Frontal cortex (tissue), 4 donors: ENCODE measurements around the gene SPATC1L. TPM values are rescaled to one million over a fixed set of nuclear protein-coding genes. Genes with fewer than 3 reads are reported as not detected.
"Not testable (repeated sequence)": the region's sequence is repeated elsewhere in the genome, so short reads cannot be mapped to it uniquely, and the experiment has no call there.

Source experiments
- DNase-seq, 2 donors: peaks; one replicate each; pipeline ENCODE4 v3.0.0; 2012; ENCODE audit warnings: low spot score in 2 of 2
- FAIRE-seq: peaks from 2 replicates; lab custom pipeline; 2012; peaks lifted over from hg19 to GRCh38; lab: Jason Lieb, UNC
- total RNA-seq: library from RNA; depleted of rRNA; stranded (reverse); fragments of >200 nt; gene quantifications from one replicate; pipeline ENCODE4 v1.2.3, GENCODE V29; 2014
- donor health status: control.
- donor health status: control.
- donor health status: control.

The SPATC1L gene
- total RNA-seq, 1 donor from 2014 or later, result 4.9 TPM

GRCh38 chr21:46187261-46187660 is 3.0 kb upstream of the SPATC1L start:
- no peak for DNase-seq
- FAIRE-seq, result no peak

DNA sequence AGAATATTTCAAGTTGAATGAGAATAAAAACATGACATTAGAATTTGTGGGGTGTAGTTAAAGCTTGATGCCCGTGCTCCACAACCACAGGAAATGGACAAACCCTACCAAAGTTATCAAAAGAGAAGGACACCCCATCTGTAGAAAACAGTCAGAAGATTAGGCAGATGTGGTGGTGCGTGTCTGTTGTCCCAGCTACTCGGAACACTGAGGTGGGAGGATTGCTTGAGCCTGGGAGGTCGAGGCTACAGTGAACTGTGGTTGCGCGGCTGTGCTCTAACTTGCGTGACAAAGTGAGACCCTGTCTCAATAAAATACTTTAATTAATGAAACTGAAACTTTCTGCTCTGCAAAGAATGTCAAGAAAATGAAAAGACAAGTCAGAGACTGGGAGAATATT is 1.5 kb upstream of the SPATC1L start:
- no peak for FAIRE-seq
- DNase-seq, result no peak

DNA sequence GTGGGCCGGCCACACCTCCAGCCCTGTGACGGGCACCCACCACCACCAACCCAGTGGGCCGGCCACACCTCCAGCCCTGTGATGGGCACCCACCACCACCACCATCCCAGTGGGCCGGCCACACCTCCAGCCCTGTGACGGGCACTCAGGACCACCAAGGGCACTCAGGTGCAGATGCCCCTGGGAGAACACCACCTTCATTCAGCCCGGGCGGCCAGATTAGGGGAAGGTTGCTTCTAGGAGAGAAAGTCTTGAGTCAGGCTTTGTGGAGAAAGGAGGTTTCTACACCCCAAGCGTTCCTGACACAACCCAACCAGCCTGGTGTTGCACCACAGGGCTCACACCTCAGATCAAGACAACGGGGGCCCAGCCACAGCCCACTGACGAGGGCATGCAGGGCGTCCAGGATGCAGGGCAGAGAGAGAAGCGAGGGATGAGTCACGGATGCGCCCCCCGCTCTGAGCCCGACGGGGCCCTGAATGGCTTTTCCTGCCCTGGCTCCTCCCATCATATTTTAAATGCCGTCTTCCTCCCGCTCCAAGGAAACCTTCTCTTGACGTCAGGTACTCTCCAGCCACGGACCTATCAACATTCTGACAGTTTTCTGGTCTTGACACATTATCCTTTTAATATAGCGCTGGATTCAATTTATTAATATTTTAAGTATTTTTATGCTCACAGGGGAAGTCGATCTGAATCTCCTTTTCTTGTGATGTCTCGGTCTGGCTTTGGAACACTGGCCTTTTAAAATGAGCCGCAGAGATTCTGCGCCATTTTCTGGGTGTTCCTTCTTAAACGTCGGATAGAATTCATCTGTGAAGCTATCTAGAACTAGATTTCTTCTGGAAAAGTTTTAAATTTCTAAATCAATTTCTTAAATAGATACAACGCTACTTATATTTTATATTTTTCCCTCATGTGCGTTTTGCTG is 631 bp upstream of the SPATC1L start:
- DNase-seq (peak; percentile 79 to 80), FAIRE-seq (no peak)

DNA sequence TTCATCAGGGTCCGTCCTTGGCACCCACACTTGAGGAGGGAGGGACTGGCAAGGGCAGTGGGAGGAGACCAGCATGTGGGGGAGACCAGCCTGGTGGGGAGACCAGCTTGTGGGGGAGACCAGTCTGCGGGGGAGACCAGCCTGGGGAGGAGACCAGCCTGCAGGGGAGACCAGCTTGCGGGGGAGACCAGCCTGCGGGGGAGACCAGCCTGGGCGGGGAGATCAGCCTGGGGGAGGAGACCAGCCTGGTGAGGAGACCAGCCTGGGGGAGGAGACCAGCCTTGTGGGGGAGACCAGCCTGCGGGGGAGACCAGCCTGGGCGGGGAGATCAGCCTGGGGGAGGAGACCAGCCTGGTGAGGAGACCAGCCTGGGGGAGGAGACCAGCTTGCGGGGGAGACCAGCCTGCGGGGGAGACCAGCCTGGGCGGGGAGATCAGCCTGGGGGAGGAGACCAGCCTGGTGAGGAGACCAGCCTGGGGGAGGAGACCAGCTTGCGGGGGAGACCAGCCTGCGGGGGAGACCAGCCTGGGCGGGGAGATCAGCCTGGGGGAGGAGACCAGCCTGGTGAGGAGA is 836 bp downstream of the SPATC1L start:
- FAIRE-seq, result not testable (repeated sequence)

DNA sequence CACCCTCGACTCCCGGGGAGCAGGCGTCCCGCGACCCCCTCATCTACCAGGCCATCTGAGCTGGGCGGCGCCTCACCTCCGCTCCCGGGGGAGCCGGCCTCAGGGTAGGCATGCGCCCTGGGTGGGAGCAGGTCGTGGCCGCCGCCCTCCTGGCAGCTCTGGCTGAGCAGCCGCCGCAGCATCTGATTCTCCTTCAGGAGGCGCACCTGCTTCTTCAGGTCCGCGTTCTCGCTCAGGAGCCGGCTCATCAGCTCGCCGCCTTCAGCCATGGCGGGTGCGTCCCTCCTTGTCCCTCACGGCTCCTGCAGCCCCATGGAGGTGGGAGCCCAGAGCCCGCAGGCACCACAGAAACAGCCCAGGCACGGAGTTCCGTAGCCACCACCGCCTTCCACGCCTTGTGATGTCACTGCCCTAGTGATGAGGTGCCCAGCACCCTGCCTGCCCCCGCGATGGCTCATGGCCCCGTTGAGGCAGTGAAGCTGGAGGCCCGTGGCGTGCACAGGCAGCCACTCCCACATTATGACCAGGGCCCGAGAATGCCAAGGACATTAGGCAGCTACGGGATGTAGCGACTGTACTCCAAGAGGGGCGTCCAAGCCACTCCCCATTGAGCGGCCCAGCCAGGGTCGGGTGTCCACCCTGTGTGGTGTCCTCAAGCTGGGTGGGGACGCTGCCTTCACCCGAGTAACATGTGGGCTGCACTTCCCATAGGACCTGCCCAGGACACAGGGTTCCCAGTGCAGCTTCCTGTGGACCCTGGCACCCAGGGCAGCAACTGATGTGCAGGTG is 1.5 kb downstream of the SPATC1L start:
- FAIRE-seq (no peak), DNase-seq (no peak)

More for the DNA sequence above, 836 bp downstream of the SPATC1L start:
- DNase-seq, result not testable (repeated sequence)

- FAIRE-seq (no peak), DNase-seq (no peak)
Measured at GRCh38 chr21:46181953-46182547, 2.2 kb downstream of the SPATC1L start.

DNA sequence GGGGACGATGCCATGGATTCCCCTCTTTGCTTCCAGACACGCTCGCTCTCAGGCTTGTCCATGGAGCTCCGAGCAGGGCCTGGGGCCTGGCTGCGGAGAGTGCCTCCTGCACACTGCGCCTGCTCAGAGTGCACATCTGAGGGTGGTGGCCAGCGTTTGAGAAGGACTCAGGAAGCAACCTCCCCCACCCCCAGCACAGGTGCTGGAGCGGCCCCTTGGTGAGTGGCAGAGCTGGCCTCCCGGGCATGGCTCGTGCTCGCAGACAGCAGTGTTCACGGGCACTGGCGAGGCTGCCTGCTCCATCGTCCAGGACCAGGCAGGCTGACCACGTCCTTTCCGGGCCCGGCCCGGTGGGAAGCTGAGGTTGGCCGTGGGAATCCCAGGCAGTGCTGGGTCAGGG is 2.8 kb downstream of the SPATC1L start:
- DNase-seq (no peak), FAIRE-seq (no peak)

- no peak for FAIRE-seq
- DNase-seq, result no peak
Measured at GRCh38 chr21:46180778-46181391, 3.4 kb downstream of the SPATC1L start.

- FAIRE-seq, result no peak
- no peak for DNase-seq
Measured at GRCh38 chr21:46180079-46180722, 4.1 kb downstream of the SPATC1L start.

DNA sequence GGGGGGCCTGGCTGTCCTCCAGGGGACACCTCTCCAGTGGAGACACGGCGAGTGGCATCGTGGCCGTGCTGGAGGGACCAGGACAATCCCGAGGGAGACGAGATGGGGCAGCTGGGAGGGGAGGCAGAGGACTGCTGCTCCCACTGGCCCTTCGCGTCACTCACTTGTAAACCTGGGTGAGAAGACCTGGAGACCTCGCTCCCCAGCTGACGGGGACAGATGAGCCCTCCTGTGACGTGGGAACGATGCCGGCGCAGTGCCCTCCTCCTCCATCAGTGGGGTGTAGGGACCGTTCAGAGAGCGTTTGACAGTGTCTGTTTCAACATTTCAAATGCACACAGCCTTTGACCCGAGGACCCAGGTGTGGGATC is 4.6 kb downstream of the SPATC1L start:
- DNase-seq, result no peak
- FAIRE-seq, result no peak

DNA sequence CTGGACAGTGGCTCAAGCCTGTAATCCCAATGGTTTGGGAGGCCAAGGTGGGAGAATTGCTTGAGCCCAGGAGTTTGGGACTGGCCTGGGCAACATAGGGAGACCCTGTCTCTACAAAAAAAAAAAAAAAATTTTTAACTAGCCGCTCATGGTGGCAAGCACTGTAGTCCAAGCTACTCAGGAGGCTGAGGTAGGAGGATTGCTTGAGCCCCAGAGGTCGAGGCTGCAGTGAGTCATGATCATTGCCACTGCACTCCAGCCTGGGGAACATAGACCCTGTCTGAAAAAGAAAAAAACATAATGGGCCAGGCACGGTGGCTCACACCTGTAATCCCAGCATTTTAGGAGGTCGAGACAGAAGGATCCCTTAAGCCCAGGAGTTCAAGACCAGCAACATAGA is 5.3 kb downstream of the SPATC1L start:
- no peak for DNase-seq
- no peak for FAIRE-seq

DNA sequence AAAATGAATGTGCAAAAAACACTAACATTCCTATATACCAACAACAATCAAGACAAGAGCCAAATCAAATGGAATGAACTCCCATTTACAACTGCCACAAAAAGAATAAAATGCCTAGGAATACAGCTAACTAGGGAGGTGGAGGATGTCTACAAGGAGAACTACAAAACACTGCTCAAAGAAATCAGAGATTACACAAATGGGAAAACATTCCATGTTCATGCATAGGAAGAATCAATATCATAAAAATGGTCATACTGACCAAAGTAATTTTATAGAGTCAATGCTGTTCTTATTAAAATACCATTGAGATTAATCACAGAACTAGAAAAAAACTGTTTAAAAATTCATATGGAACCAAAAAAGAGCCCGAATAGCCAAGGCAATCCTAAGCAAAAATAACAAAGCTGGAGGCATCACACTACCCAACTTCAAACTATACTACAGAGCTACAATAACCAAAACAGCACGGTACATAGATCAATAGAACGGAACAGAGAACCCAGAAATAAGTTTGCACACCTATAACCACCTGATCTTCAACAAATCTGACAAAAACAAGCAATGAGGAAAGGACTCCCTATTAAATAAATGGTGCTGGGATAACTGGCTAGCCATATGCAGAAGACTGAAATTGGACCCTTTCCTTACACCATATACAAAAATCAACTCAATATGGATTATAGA is 7.7 kb downstream of the SPATC1L start:
- not testable (repeated sequence) for DNase-seq, FAIRE-seq

- no peak for FAIRE-seq
- no peak for DNase-seq
Measured at GRCh38 chr21:46173573-46173972, 10.7 kb downstream of the SPATC1L start.

- no peak for FAIRE-seq
- DNase-seq, result no peak
Measured at GRCh38 chr21:46172863-46173528, 11.3 kb downstream of the SPATC1L start.

GRCh38 chr21:46171996-46172862 is 12.0 kb downstream of the SPATC1L start:
- no peak for FAIRE-seq

GRCh38 chr21:46171585-46171984 is 12.7 kb downstream of the SPATC1L start:
- DNase-seq, result no peak
- no peak for FAIRE-seq

More at GRCh38 chr21:46171996-46172862, 12.0 kb downstream of the SPATC1L start:
- no peak for DNase-seq
